Ectodermal cell (in vitro differentiated cells): ENCODE data around the gene GPHN.

ENCODE experiments used
- H3K27ac ChIP-seq: 2 replicates; pipeline ENCODE4 v1.7.0; 2013; ENCODE audit warnings: mild to moderate bottlenecking, low read depth, low read length; ENCODE audit not compliant: insufficient read depth, poor library complexity, severe bottlenecking
- H3K27me3 ChIP-seq: 2 replicates; pipeline ENCODE4 v1.7.0; 2013; ENCODE audit warnings: mild to moderate bottlenecking, low read length; ENCODE audit not compliant: insufficient read depth, control insufficient read depth, poor library complexity, severe bottlenecking
- H3K36me3 ChIP-seq: one replicate; pipeline ENCODE4 v1.7.0; 2013; ENCODE audit warnings: low read length; ENCODE audit not compliant: control insufficient read depth, insufficient read depth
- H3K4me1 ChIP-seq: one replicate; pipeline ENCODE4 v1.7.0; 2013; ENCODE audit warnings: low read length; ENCODE audit not compliant: control insufficient read depth, insufficient read depth
- H3K4me3 ChIP-seq: 2 replicates; pipeline ENCODE4 v1.7.0; 2013; ENCODE audit warnings: low read depth, low read length, control low read depth; ENCODE audit not compliant: insufficient read depth
- H3K9me3 ChIP-seq: 2 replicates; pipeline ENCODE4 v1.7.0; 2013; ENCODE audit warnings: mild to moderate bottlenecking, low read length, moderate library complexity; ENCODE audit not compliant: control insufficient read depth
- WGBS, 2 experiments: methylation state at CpG; one replicate each; pipeline ENCODE4 v1.1.7; 2013; ENCODE audit warnings: missing lambda C conversion rate in 2 of 2; 5-methylcytosine and 5-hydroxymethylcytosine counted together

The GPHN gene

GRCh38 chr14:67186172-67186768 is 678.3 kb downstream of the GPHN start:
- Histone ChIP-seq H3K36me3 (no peaks in the 10 kb centered on the region), H3K27ac (no peak overlapping the region), H3K4me3 (no peak overlapping the region), H3K27me3 (no peaks in the 10 kb centered on the region), H3K9me3 (no peaks in the 10 kb centered on the region), H3K4me1 (no peaks in the 10 kb centered on the region)
- WGBS, 2 experiments, result 85 to 93% methylated on average over 5 of the region's 5 CpGs

- Histone ChIP-seq H3K9me3 (no peaks in the 10 kb centered on the region), H3K4me3 (no peak overlapping the region), H3K36me3 (no peaks in the 10 kb centered on the region), H3K4me1 (no peaks in the 10 kb centered on the region), H3K27ac (no peak overlapping the region), H3K27me3 (no peaks in the 10 kb centered on the region)
- 89% methylated on average over 7 of the region's 7 CpGs for WGBS, 2 experiments
Observed at GRCh38 chr14:67186789-67187584, 679.0 kb downstream of the GPHN start.

GRCh38 chr14:67187826-67188225 is 679.9 kb downstream of the GPHN start:
- Histone ChIP-seq H3K27ac (no peak overlapping the region), H3K4me1 (no peaks in the 10 kb centered on the region), H3K9me3 (no peaks in the 10 kb centered on the region), H3K4me3 (no peak overlapping the region), H3K36me3 (no peaks in the 10 kb centered on the region), H3K27me3 (no peaks in the 10 kb centered on the region)
- WGBS, 2 experiments, result 88 to 96% methylated on average over 1 to 2 of the region's 2 CpGs

DNA sequence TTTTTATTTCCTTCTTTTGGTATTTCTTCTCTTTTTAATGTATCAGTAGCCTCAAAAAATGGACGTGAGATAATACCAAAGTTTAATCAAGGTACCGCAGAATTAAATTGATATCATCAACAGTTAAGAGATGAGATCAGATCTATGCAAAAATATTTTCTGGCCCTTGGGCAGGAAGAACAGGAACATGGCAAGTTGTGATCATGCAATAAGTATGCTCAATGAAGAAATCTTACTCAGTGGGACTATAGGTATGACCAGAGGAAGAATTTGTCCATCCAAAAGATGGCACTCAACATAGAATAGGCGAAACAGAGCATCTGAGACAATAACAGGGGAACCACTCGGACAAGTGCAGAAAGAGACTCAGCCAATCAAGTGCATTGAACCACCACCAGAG is 680.4 kb downstream of the GPHN start:
- 78 to 79% methylated on average over 4 of the region's 4 CpGs for WGBS, 2 experiments
- no peak overlapping the region for H3K4me3 ChIP-seq
- no peak overlapping the region for H3K27ac ChIP-seq
- no peaks in the 10 kb centered on the region for H3K27me3 ChIP-seq
- H3K4me1 ChIP-seq, result no peaks in the 10 kb centered on the region
- H3K9me3 ChIP-seq, result no peaks in the 10 kb centered on the region
- no peaks in the 10 kb centered on the region for H3K36me3 ChIP-seq

- Histone ChIP-seq H3K36me3 (no peaks in the 10 kb centered on the region), H3K9me3 (no peaks in the 10 kb centered on the region), H3K27me3 (no peaks in the 10 kb centered on the region), H3K27ac (no peak overlapping the region), H3K4me1 (no peaks in the 10 kb centered on the region), H3K4me3 (no peak overlapping the region)
- 87 to 90% methylated on average over 8 of the region's 8 CpGs for WGBS, 2 experiments
Observed at GRCh38 chr14:67191768-67192290, 683.9 kb downstream of the GPHN start.

GRCh38 chr14:67192366-67192765 is 684.4 kb downstream of the GPHN start:
- Histone ChIP-seq H3K27me3 (no peaks in the 10 kb centered on the region), H3K4me3 (no peak overlapping the region), H3K4me1 (no peaks in the 10 kb centered on the region), H3K27ac (no peak overlapping the region), H3K36me3 (no peaks in the 10 kb centered on the region), H3K9me3 (no peaks in the 10 kb centered on the region)
- 94 to 95% methylated on average over 2 of the region's 2 CpGs for WGBS, 2 experiments

DNA sequence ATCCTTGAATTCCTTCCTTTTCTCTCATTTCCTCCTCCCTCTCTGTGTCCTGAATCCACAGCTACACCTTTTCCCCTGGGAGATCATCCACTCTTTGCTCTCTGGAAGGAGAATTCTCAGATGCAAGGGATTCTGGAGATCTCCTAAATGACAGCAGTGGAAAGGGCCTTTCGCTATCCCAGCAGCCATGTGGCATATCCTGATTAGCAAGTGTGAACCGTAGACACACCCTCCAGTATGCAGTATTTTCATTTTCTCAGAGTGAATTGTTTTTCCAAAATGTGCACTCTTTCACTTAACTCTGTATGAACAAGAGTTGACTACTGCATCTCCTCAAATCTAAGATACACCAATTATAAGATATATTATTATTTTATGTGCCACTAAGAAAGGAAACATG is 687.3 kb downstream of the GPHN start:
- 90 to 97% methylated on average over 2 of the region's 2 CpGs for WGBS, 2 experiments

DNA sequence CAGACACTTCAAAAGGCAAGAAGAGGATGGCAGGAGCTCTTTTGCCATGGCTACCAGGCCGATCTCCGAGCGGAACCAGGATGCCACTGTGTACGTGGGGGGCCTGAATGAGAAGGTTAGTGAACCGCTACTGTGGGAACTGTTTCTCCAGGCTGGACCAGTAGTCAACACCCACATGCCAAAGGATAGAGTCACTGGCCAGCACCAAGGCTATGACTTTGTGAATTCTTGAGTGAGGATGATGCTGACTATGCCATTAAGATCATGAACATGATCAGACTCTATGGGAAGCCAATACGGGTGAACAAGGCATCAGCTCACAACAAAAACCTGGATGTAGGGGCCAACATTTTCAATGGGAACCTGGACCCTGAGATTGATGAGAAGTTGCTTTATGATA is 691.1 kb downstream of the GPHN start:
- Histone ChIP-seq H3K27me3 (no peaks in the 10 kb centered on the region), H3K4me3 (no peak overlapping the region), H3K36me3 (no peaks in the 10 kb centered on the region), H3K9me3 (no peaks in the 10 kb centered on the region), H3K27ac (no peak overlapping the region), H3K4me1 (no peaks in the 10 kb centered on the region)
- 93% methylated on average over 6 of the region's 6 CpGs for WGBS, 2 experiments

More for the DNA sequence above, 687.3 kb downstream of the GPHN start:
- Histone ChIP-seq H3K9me3 (no peaks in the 10 kb centered on the region), H3K27ac (no peak overlapping the region), H3K27me3 (no peaks in the 10 kb centered on the region), H3K4me1 (no peaks in the 10 kb centered on the region), H3K36me3 (no peaks in the 10 kb centered on the region), H3K4me3 (no peak overlapping the region)

DNA sequence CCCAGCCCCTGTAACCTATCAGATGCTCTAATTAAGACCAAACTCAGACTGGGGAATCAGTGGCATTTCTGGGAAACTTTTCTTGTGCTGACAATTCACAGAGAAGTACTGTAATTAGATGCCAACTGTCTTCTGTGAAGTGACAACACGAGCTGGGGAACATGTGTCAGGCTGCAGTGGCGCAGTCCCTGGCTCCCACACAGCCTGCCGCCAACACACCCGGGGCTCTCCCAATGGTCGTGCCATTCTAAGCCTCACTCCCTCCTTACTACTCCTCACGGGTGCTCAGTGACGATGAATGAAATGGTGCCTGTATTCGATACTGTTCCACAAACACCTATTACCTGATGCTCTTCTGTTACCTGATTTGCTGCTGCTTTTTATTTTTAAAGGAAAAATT is 699.9 kb downstream of the GPHN start:
- Histone ChIP-seq H3K9me3 (no peaks in the 10 kb centered on the region), H3K27ac (no peak overlapping the region), H3K36me3 (no peaks in the 10 kb centered on the region), H3K4me1 (no peaks in the 10 kb centered on the region), H3K4me3 (no peak overlapping the region), H3K27me3 (no peaks in the 10 kb centered on the region)
- 94% methylated on average over 8 of the region's 8 CpGs for whole genome bisulfite sequencing, 2 experiments

DNA sequence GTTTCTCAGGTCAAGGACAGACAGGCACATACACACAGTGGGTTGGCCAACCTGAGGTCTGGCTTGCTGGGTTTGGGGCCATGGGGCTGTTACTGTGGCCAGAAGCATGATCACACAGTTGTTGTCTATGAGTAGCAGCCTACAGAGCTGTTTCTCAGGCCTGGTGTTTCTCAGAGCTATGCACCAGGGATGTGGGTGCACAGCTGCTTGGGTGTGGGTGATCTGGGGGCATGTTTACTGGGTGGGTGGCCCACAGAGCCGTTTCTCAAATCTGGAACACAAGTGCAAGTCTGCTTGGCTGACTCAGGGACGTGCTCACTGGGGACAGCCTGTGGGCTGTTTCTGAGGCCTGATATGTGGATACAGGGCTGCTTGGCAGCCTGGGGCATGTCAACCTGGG is 710.2 kb downstream of the GPHN start:
- no peak overlapping the region for H3K4me3 ChIP-seq
- H3K27ac ChIP-seq, result no peak overlapping the region
- H3K27me3 ChIP-seq, result no peaks in the 10 kb centered on the region
- WGBS, 2 experiments, result 87 to 88% methylated on average over 2 of the region's 2 CpGs
- H3K4me1 ChIP-seq, result no peaks in the 10 kb centered on the region
- no peaks in the 10 kb centered on the region for H3K9me3 ChIP-seq
- H3K36me3 ChIP-seq, result no peaks in the 10 kb centered on the region
